GM13977 (cell line): ENCODE measurements around the gene SMG7.

ENCODE experiments used
- DNase-seq: peaks from one replicate; pipeline ENCODE4 v3.0.0; 2012; ENCODE audit warnings: low spot score
- CTCF ChIP-seq: IDR thresholded peaks from 2 replicates; pipeline ENCODE4 v1.5.1; 2012; ENCODE audit warnings: mild to moderate bottlenecking, control low read depth; ENCODE audit not compliant: insufficient read depth; ENCODE audit errors: extremely low read depth, missing control alignments
- in situ Hi-C: fragments of 300-500 bp; cut with MboI; formaldehyde crosslinking; loops from one replicate; pipeline ENCODE4 v1.12.0; 2022; ENCODE audit warnings: low sequenced_read_pairs, low pct_unique_long_range_greater_than_20kb, mixed read lengths, inconsistent platforms; ENCODE audit not compliant: unreplicated experiment

Gene SMG7

GRCh38 chr1:183565261-183565660 is 93.0 kb downstream of the SMG7 start:
- no peak for DNase-seq
- in situ Hi-C loops = no loop called here
- TF ChIP-seq CTCF = no peak

- DNase-seq = no peak
- TF ChIP-seq CTCF = no peak
- in situ Hi-C loops = no loop called here
Measured at GRCh38 chr1:183566026-183566425, 93.7 kb downstream of the SMG7 start.

DNA sequence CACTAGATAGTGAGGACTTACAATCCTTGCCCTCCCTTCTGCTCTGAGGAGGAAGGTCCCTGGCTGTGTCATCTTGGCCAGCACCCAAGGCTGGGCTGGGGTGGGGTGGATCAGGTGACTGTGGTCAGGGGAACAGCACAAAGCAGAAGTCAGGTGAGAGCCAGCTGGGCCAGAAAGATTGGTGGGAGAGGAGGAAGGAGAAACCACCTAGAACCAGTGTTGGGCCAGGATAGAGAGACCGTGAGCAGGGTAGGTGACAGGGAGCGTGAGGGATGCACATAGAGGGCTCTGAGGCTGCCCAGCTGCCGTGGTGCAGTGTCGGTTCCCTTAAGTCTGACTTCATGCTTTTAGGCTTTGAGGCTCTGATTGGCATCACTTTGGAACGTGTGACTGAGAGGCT is 95.3 kb downstream of the SMG7 start:
- in situ Hi-C loops = no loop called here
- no peak for TF ChIP-seq CTCF
- DNase-seq = no peak

GRCh38 chr1:183568176-183569021 is 96.1 kb downstream of the SMG7 start:
- no peak for DNase-seq
- no peak for TF ChIP-seq CTCF
- in situ Hi-C loops = no loop called here

GRCh38 chr1:183569141-183569540 is 96.8 kb downstream of the SMG7 start:
- DNase-seq = no peak
- in situ Hi-C loops = no loop called here
- no peak for TF ChIP-seq CTCF

GRCh38 chr1:183569801-183570200 is 97.5 kb downstream of the SMG7 start:
- no peak for DNase-seq

More at GRCh38 chr1:183569801-183570200, 97.5 kb downstream of the SMG7 start:
- in situ Hi-C loops = no loop called here
- no peak for TF ChIP-seq CTCF
